SK-N-SH (cell line): ENCODE results near the gene CAP2. TPM values are rescaled to one million over a fixed set of nuclear protein-coding genes. Genes with fewer than 3 reads are reported as not detected.

Experiments used
- CTCF ChIA-PET: fragments of 300-600, 350-600 bp; formaldehyde crosslinking; extraction: SDS; loops from one replicate; lab custom pipeline; 2021; lab: Yijun Ruan, JAX
- POLR2A ChIA-PET: fragments of 350-600 bp; sonication (Branson Sonifier 250); formaldehyde crosslinking; extraction: SDS; loops from one replicate; lab custom pipeline; 2020; ENCODE audit warnings: antibody characterized with exemption, inconsistent platforms; lab: Yijun Ruan, JAX
- DNase-seq: peaks from one replicate; pipeline ENCODE4 v3.0.0; 2012
- H2AFZ ChIP-seq: fragments of 200-600 bp; sonication (generic); 2 replicates; pipeline ENCODE4 v1.8.1; 2016; ENCODE audit warnings: antibody characterized with exemption, mild to moderate bottlenecking, low read depth
- H3F3A ChIP-seq: fragments of 200-600 bp; sonication (generic); replicated peaks from 2 replicates; pipeline ENCODE3; 2016; ENCODE audit warnings: antibody characterized with exemption, mild to moderate bottlenecking; ENCODE audit not compliant: insufficient read depth
- H3K27ac ChIP-seq, 2 experiments: fragments of 200-500 bp in 1 of 2; fragments of 200-600 bp in 1 of 2; sonication (Bioruptor generic) in 1 of 2; sonication (generic), shearing (Covaris generic) in 1 of 2; 2 replicates each; pipeline versions ENCODE4 v1.5.1 to v1.6.1; 2014 to 2016; ENCODE audit warnings: low read depth in 2 of 2, inconsistent platforms in 1 of 2, low read length in 1 of 2, mild to moderate bottlenecking in 1 of 2, mixed read lengths in 1 of 2
- H3K27me3 ChIP-seq: fragments of 200-600 bp; sonication (generic), shearing (Covaris generic); 2 replicates; pipeline ENCODE4 v1.6.1; 2016; ENCODE audit warnings: mixed run types; ENCODE audit not compliant: insufficient read depth
- H3K36me3 ChIP-seq, 2 experiments: fragments of 200-500 bp in 1 of 2; fragments of 200-600 bp in 1 of 2; sonication (Bioruptor generic) in 1 of 2; sonication (generic) in 1 of 2; replicated peaks in 1 of 2; 2 replicates each; pipeline versions ENCODE3 to v1.5.1; 2014 to 2016; ENCODE audit warnings: low read length in 1 of 2, mild to moderate bottlenecking in 1 of 2; ENCODE audit not compliant: insufficient read depth in 2 of 2, control insufficient read depth in 1 of 2
- H3K4me1 ChIP-seq, 2 experiments: fragments of 200-500 bp in 1 of 2; fragments of 200-600 bp in 1 of 2; sonication (Bioruptor generic) in 1 of 2; sonication (generic), shearing (Covaris generic) in 1 of 2; 2 replicates each; pipeline versions ENCODE4 v1.5.1 to v1.6.1; 2014 to 2016; ENCODE audit warnings: low read depth in 1 of 2, low read length in 1 of 2, mixed run types in 1 of 2; ENCODE audit not compliant: insufficient read depth in 2 of 2, control insufficient read depth in 1 of 2
- H3K4me2 ChIP-seq: fragments of 200-600 bp; sonication (generic), shearing (Covaris generic); 2 replicates; pipeline ENCODE4 v1.6.1; 2017; ENCODE audit warnings: mixed run types
- H3K4me3 ChIP-seq, 2 experiments: fragments of 200-500 bp in 1 of 2; fragments of 200-600 bp in 1 of 2; sonication (Bioruptor generic) in 1 of 2; sonication (generic), shearing (Covaris generic) in 1 of 2; 2 replicates each; pipeline versions ENCODE4 v1.5.1 to v1.8.1; 2014 to 2016; ENCODE audit warnings: low read depth in 2 of 2, inconsistent platforms in 1 of 2, low read length in 1 of 2, mild to moderate bottlenecking in 1 of 2, mixed read lengths in 1 of 2, moderate library complexity in 1 of 2
- H3K79me2 ChIP-seq: fragments of 200-600 bp; sonication (generic); 2 replicates; pipeline ENCODE4 v1.8.1; 2017; ENCODE audit warnings: mild to moderate bottlenecking; ENCODE audit not compliant: insufficient read depth
- H3K9ac ChIP-seq: fragments of 200-600 bp; sonication (generic); 2 replicates; pipeline ENCODE4 v1.6.1; 2017; ENCODE audit warnings: mixed run types
- H3K9me2 ChIP-seq: fragments of 200-600 bp; sonication (generic); 2 replicates; pipeline ENCODE4 v1.6.1; 2017; ENCODE audit warnings: mixed run types
- H3K9me3 ChIP-seq: fragments of 200-600 bp; sonication (generic); 2 replicates; pipeline ENCODE4 v1.6.1; 2017; ENCODE audit warnings: mixed run types, mild to moderate bottlenecking, moderate library complexity
- H4K20me1 ChIP-seq: fragments of 200-600 bp; sonication (generic); 2 replicates; pipeline ENCODE4 v1.6.1; 2017; ENCODE audit warnings: mild to moderate bottlenecking, mixed run types; ENCODE audit not compliant: insufficient read depth
- CHD2 ChIP-seq: fragments of 150-350 bp; IDR thresholded peaks from 2 replicates; pipeline ENCODE4 v1.6.1; 2018; ENCODE audit warnings: low read length; ENCODE audit not compliant: partially characterized antibody
- EZH2phosphoT487 ChIP-seq: fragments of 200-600 bp; sonication (generic); IDR thresholded peaks from 2 replicates; pipeline ENCODE4 v1.6.1; 2017; ENCODE audit warnings: low read depth, mixed run types, mild to moderate bottlenecking, antibody characterized with exemption, moderate library complexity, borderline replicate concordance
- FOSL2 ChIP-seq: IDR thresholded peaks from 2 replicates; pipeline ENCODE4 v1.4.0; 2012; ENCODE audit warnings: low read depth, mild to moderate bottlenecking, moderate library complexity, borderline replicate concordance
- FOXJ3 ChIP-seq: sonication (generic); formaldehyde crosslinking; IDR thresholded peaks from 2 replicates; pipeline ENCODE4 v1.5.1; 2020; ENCODE audit warnings: mild to moderate bottlenecking, missing genetic modification reagents
- FOXM1 ChIP-seq: IDR thresholded peaks from 2 replicates; pipeline ENCODE4 v1.4.0; 2012; ENCODE audit warnings: low read depth, mild to moderate bottlenecking
- MEF2A ChIP-seq: IDR thresholded peaks from 2 replicates; pipeline ENCODE4 v1.4.0; 2012; ENCODE audit warnings: low read depth, borderline replicate concordance
- MXI1 ChIP-seq: IDR thresholded peaks from 2 replicates; pipeline ENCODE4 v1.6.1; 2012; ENCODE audit warnings: mild to moderate bottlenecking, low read depth, low read length, improper control_type of control experiment
- NFIC ChIP-seq: IDR thresholded peaks from 2 replicates; pipeline ENCODE4 v1.4.0; 2012; ENCODE audit warnings: borderline replicate concordance
- PBX3 ChIP-seq: IDR thresholded peaks from 2 replicates; pipeline ENCODE4; 2012
- RAD21 ChIP-seq: IDR thresholded peaks from 2 replicates; pipeline ENCODE4 v1.6.1; 2012; ENCODE audit warnings: mild to moderate bottlenecking, low read length
- RCOR1 ChIP-seq: fragments of 150-350 bp; IDR thresholded peaks from 2 replicates; pipeline ENCODE4 v1.6.1; 2017; ENCODE audit warnings: antibody characterized with exemption, low read length
- RXRA ChIP-seq: IDR thresholded peaks from 2 replicates; pipeline ENCODE4 v1.4.0; 2012; ENCODE audit warnings: low read depth, mild to moderate bottlenecking, borderline replicate concordance
- SMC3 ChIP-seq: IDR thresholded peaks from 2 replicates; pipeline ENCODE4 v1.6.1; 2012; ENCODE audit warnings: low read depth, low read length, improper control_type of control experiment
- TAF1 ChIP-seq: IDR thresholded peaks from 2 replicates; pipeline ENCODE4 v1.6.1; 2012; ENCODE audit warnings: low read depth, mild to moderate bottlenecking, low read length, moderate library complexity, borderline replicate concordance
- TEAD4 ChIP-seq: IDR thresholded peaks from 2 replicates; pipeline ENCODE4 v1.4.0; 2012; ENCODE audit warnings: mild to moderate bottlenecking, borderline replicate concordance; ENCODE audit not compliant: insufficient read depth
- USF2 ChIP-seq: fragments of 150-350 bp; IDR thresholded peaks from 2 replicates; pipeline ENCODE4 v1.6.1; 2017; ENCODE audit warnings: antibody characterized with exemption, low read length, low read depth, borderline replicate concordance
- YY1 ChIP-seq: IDR thresholded peaks from 2 replicates; pipeline ENCODE4 v1.4.0; 2012; ENCODE audit warnings: low read depth, mild to moderate bottlenecking
- WGBS: methylation state at CpG from one replicate; pipeline ENCODE4 v1.1.6; 2017; ENCODE audit warnings: low lambda C conversion rate; 5-methylcytosine and 5-hydroxymethylcytosine counted together
- polyA plus RNA-seq, 3 experiments: library from polyadenylated mRNA; depleted of rRNA; stranded (reverse); fragments of >200 nt; gene quantifications; 2 replicates each; pipeline ENCODE4 v1.2.3, GENCODE V29; 2012

Gene CAP2
- polyA plus RNA-seq, 1 of the 3 experiments (the other 2 are of a cell fraction) = 8.5 TPM

- CTCF ChIA-PET = interaction anchor here (0.9 kb wide), 1 partner anchor 9 kb away, joined by 3 read pairs; no protein-coding TSS in a partner anchor
- no peak overlapping the region for H3K27ac ChIP-seq
- H3K9ac ChIP-seq = no peak overlapping the region
- H3K9me3 ChIP-seq = no peaks in the 10 kb centered on the region; the same call in 1 of the 2 replicates
- no peaks in the 10 kb centered on the region for H3K36me3 ChIP-seq
- POLR2A ChIA-PET = no interaction called here
- H3K4me1 ChIP-seq = no peaks in the 10 kb centered on the region
- DNase-seq = no peak
- H3K27me3 ChIP-seq = no peaks in the 10 kb centered on the region
- TF ChIP-seq RCOR1 (no peak), USF2 (no peak), TAF1 (no peak), RAD21 (no peak), CHD2 (no peak)
- H4K20me1 ChIP-seq = no peaks in the 10 kb centered on the region
- no peak overlapping the region for H3K4me3 ChIP-seq
- no peaks in the 10 kb centered on the region for H3K79me2 ChIP-seq
- 53% methylated on average over 8 of the region's 8 CpGs for WGBS
- no peaks in the 10 kb centered on the region for H3F3A ChIP-seq
- no peak overlapping the region for H3K4me2 ChIP-seq
- no peak overlapping the region for H2AFZ ChIP-seq
- no peaks in the 10 kb centered on the region for H3K9me2 ChIP-seq
These were observed 181.6 kb downstream of the CAP2 start for GRCh38 chr6:17574866-17575560.

GRCh38 chr6:17577059-17577458 is 183.7 kb downstream of the CAP2 start:
- H3K27me3 ChIP-seq = no peaks in the 10 kb centered on the region
- no peaks in the 10 kb centered on the region for H3K4me1 ChIP-seq
- H3K9me3 ChIP-seq = no peaks in the 10 kb centered on the region; the same call in 1 of the 2 replicates
- H3K9ac ChIP-seq = no peak overlapping the region
- H4K20me1 ChIP-seq = no peaks in the 10 kb centered on the region
- no peak for TF ChIP-seq MEF2A
- H3K79me2 ChIP-seq = no peaks in the 10 kb centered on the region
- POLR2A ChIA-PET = no interaction called here
- H3K27ac ChIP-seq = no peak overlapping the region
- peaks cover under 1% of the 10 kb centered on the region for H3F3A ChIP-seq
- no peaks in the 10 kb centered on the region for H3K9me2 ChIP-seq
- H3K4me3 ChIP-seq = no peak overlapping the region
- WGBS = 67% methylated on average over 1 of the region's 1 CpG
- no peaks in the 10 kb centered on the region for H3K36me3 ChIP-seq
- H3K4me2 ChIP-seq = no peak overlapping the region
- CTCF ChIA-PET = interaction anchor here (1.2 to 1.5 kb wide), 2 partner anchors 104 to 420 kb away, joined by 4 read pairs; no protein-coding TSS in a partner anchor
- no peak for DNase-seq
- H2AFZ ChIP-seq = no peak overlapping the region

- Histone ChIP-seq H3K4me2 (peak overlapping the region; percentile 62; the same call in 1 of the 2 replicates), H2AFZ (peak overlapping the region; percentile 87), H3K9me3 (no peaks in the 10 kb centered on the region; the same call in 1 of the 2 replicates), H3K36me3 (no peaks in the 10 kb centered on the region), H3K27me3 (no peaks in the 10 kb centered on the region), H3F3A (peaks cover 10% of the 10 kb centered on the region), H3K9me2 (no peaks in the 10 kb centered on the region), H3K4me3 (peak overlapping the region; percentile 56 to 59), H3K79me2 (no peaks in the 10 kb centered on the region), H3K9ac (0 out of 2 replicates have a peak overlapping the region, but pooled peaks have one; percentile 20), H3K4me1 (no peaks in the 10 kb centered on the region), H4K20me1 (no peaks in the 10 kb centered on the region), H3K27ac (peak overlapping the region in 1 of 2 experiments; percentile 67; a peak in 2 of 4 replicates)
- DNase-seq = peak; percentile 64
- ChIA-PET POLR2A (interaction anchor here (0.8 to 1.2 kb wide), 2 partner anchors 127 to 423 kb away, joined by 3 to 4 read pairs; partner anchors contain the start of gene NUP153), CTCF (interaction anchor here (0.8 to 2.5 kb wide), 3 partner anchors 19 to 424 kb away, joined by 3 to 11 read pairs (median 4); partner anchors contain the start of gene FAM8A1)
- WGBS = 15% methylated on average over 17 of the region's 53 CpGs
- TF ChIP-seq NFIC = no peak
- no peak for TF ChIP-seq FOSL2
- TF ChIP-seq PBX3 = no peak
- no peak for TF ChIP-seq EZH2phosphoT487
- TF ChIP-seq FOXJ3 = no peak
- no peak for TF ChIP-seq MEF2A
- 0 out of 2 replicates have a peak, but pooled peaks have one; percentile 18 for TF ChIP-seq TAF1
- TF ChIP-seq MXI1 = peak; percentile 60; the same call in 1 of the 2 replicates
- TF ChIP-seq TEAD4 = no peak
- TF ChIP-seq SMC3 = no peak
- no peak for TF ChIP-seq RXRA
- no peak for TF ChIP-seq FOXM1
- no peak for TF ChIP-seq YY1
These were observed 187.2 kb downstream of the CAP2 start for GRCh38 chr6:17580518-17581048.
